ENCODE data around the gene ZSWIM7. TPM values are rescaled to one million over a fixed set of nuclear protein-coding genes. Genes with fewer than 3 reads are reported as not detected.
A peak's percentile ranks its signal among the peaks of the same experiment; 100 is the strongest.

The ZSWIM7 gene
- total and polyA plus RNA-seq, 2 of the 4 experiments (the other 2 are of a cell fraction) = 6.8 to 12.1 TPM

- Histone ChIP-seq H3K4me2 (ENCODE audit: low read depth, low read length) (no peak overlapping the region), H4K5ac (ENCODE audit: low read depth, low read length) (no peak overlapping the region), H4K20me1 (ENCODE audit: insufficient read depth, low read length) (no peaks in the 10 kb centered on the region), H2BK15ac (ENCODE audit: low read depth, low read length) (peak overlapping the region; percentile 58; the same call in 1 of the 3 replicates), H2BK20ac (ENCODE audit: low read depth, low read length) (no peak overlapping the region), H3K9ac (ENCODE audit: low read depth, low read length) (no peak overlapping the region), H2BK120ac (ENCODE audit: low read depth, low read length) (no peak overlapping the region; the same call in 1 of the 2 replicates), H3K36me3 (ENCODE audit: control insufficient read depth, insufficient read depth, low read length) (0 out of 2 replicates have a peak, but pooled peaks cover 2% of the 10 kb centered on the region), H2BK5ac (ENCODE audit: low read depth, low read length, poor library complexity, severe bottlenecking) (no peak overlapping the region), H3K23ac (ENCODE audit: low read depth, low read length) (no peak overlapping the region), H2AFZ (replicated peaks; ENCODE audit: low read length, poor library complexity) (no peak overlapping the region), H3K9me1 (ENCODE audit: insufficient read depth, low read length) (peaks cover 14% of the 10 kb centered on the region; the same call in 1 of the 2 replicates), H4K91ac (ENCODE audit: insufficient read depth, low read depth, low read length) (peak overlapping the region; percentile 10; the same call in 1 of the 2 replicates), H3K27ac (ENCODE audit: insufficient read depth, low read length) (no peak overlapping the region), H3K56ac (ENCODE audit: extremely low read depth, insufficient read depth, low read length) (no peak overlapping the region), H2AK5ac (ENCODE audit: low read depth, low read length) (peak overlapping the region; percentile 56), H3K9me3 (ENCODE audit: control insufficient read depth, insufficient read depth, low read length) (no peaks in the 10 kb centered on the region), H3K4me1 (ENCODE audit: control insufficient read depth, insufficient read depth, low read length) (peaks cover 20% of the 10 kb centered on the region), H3K18ac (ENCODE audit: low read depth, low read length) (no peak overlapping the region), H2AK9ac (replicated peaks; ENCODE audit: low read depth, low read length, poor library complexity) (peak overlapping the region; percentile 94), H3K27me3 (ENCODE audit: control insufficient read depth, insufficient read depth, low read length) (no peaks in the 10 kb centered on the region), H3K4me3 (ENCODE audit: insufficient read depth, low read depth, low read length) (no peak overlapping the region), H3K79me1 (ENCODE audit: low read depth in 1 of 2, low read length in 2 of 2) (peaks cover 17 to 45% of the 10 kb centered on the region in 2 experiments), H4K8ac (ENCODE audit: low read depth in 2 of 2, low read length in 2 of 2) (no peak overlapping the region), H3K4ac (ENCODE audit: low read depth, low read length) (peak overlapping the region; percentile 49), H3K14ac (replicated peaks; ENCODE audit: low read depth, low read length) (0 out of 2 replicates have a peak overlapping the region, but pooled peaks have one; percentile 4)
- dilution Hi-C loops (cut with HindIII; ENCODE audit: low sequenced_read_pairs, unreplicated experiment) (no loop called here), in situ Hi-C loops (cut with MboI; ENCODE audit: low sequenced_read_pairs) (no loop called here), intact Hi-C loops (cut with micrococcal nuclease) (no loop called here)
- DNase-seq (no peak), ATAC-seq (ENCODE audit: low read depth) (no peak)
- CTCF ChIA-PET = no interaction called here
- TF ChIP-seq MAZ (IDR thresholded peaks at IDR 0.05; ENCODE audit: borderline replicate concordance, low read depth, low read length) = no peak
- no peak for TF ChIP-seq MXI1 (IDR thresholded peaks at IDR 0.05; ENCODE audit: borderline replicate concordance, low read depth, low read length)
- no peak for TF ChIP-seq CEBPB (IDR thresholded peaks at IDR 0.05; ENCODE audit: low read depth, low read length)
- no peak for TF ChIP-seq RFX5 (IDR thresholded peaks at IDR 0.05; ENCODE audit: low read depth, low read length)
- TF ChIP-seq SMC3 (IDR thresholded peaks at IDR 0.05; ENCODE audit: low read depth, low read length) = no peak
- no peak for TF ChIP-seq BHLHE40 (IDR thresholded peaks at IDR 0.05; ENCODE audit: low read depth, low read length)
- TF ChIP-seq, protein P1, sequence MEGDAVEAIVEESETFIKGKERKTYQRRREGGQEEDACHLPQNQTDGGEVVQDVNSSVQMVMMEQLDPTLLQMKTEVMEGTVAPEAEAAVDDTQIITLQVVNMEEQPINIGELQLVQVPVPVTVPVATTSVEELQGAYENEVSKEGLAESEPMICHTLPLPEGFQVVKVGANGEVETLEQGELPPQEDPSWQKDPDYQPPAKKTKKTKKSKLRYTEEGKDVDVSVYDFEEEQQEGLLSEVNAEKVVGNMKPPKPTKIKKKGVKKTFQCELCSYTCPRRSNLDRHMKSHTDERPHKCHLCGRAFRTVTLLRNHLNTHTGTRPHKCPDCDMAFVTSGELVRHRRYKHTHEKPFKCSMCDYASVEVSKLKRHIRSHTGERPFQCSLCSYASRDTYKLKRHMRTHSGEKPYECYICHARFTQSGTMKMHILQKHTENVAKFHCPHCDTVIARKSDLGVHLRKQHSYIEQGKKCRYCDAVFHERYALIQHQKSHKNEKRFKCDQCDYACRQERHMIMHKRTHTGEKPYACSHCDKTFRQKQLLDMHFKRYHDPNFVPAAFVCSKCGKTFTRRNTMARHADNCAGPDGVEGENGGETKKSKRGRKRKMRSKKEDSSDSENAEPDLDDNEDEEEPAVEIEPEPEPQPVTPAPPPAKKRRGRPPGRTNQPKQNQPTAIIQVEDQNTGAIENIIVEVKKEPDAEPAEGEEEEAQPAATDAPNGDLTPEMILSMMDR (conservative IDR thresholded peaks at IDR 0.05; ENCODE audit: low read depth, low read length) = no peak
- no peak for TF ChIP-seq NFE2L2 (IDR thresholded peaks at IDR 0.05; ENCODE audit: low read depth, low read length)
- BruUV-seq (replicated peaks) = no TSS peak
- WGBS, 2 experiments (ENCODE audit: extremely low coverage in 2 of 2, insufficient read length in 1 of 2) = 100% methylated on average over 2 of the region's 16 CpGs; no CpG with 5 or more reads in 1 of the 2 experiments
- POLR2A ChIA-PET (ENCODE audit: unreplicated experiment) = interaction anchor here (1.2 kb wide), 1 partner anchor 10 kb away, joined by 5 read pairs; no protein-coding TSS in a partner anchor
Observed at GRCh38 chr17:15947976-15948752, 51.3 kb downstream of the ZSWIM7 start.

Data from IMR-90 (cell line).